K562 (cell line): ENCODE measurements around the gene MEX3D. TPM values are rescaled to one million over a fixed set of nuclear protein-coding genes. Genes with fewer than 3 reads are reported as not detected.
A peak's percentile ranks its signal among the peaks of the same experiment; 100 is the strongest.

Experiments
- BHLHE40 ChIP-seq: IDR thresholded peaks from 2 replicates; pipeline ENCODE4 v1.6.1; 2011; ENCODE audit warnings: low read length, improper control_type of control experiment
- BRD4 ChIP-seq: fragments of 200-600 bp; sonication (generic); IDR thresholded peaks from 2 replicates; pipeline ENCODE4 v1.6.1; 2017; ENCODE audit warnings: inconsistent platforms
- ETV1 ChIP-seq: fragments of 450-650 bp; conservative IDR thresholded peaks from 2 replicates; pipeline ENCODE4 v1.6.1; 2016; ENCODE audit warnings: missing genetic modification characterization, control low read depth, low read depth, missing compliant biosample characterization
- ETV5 ChIP-seq: sonication (generic); formaldehyde crosslinking; IDR thresholded peaks from 2 replicates; pipeline ENCODE4 v1.4.0; 2020; ENCODE audit warnings: low read depth, mild to moderate bottlenecking, missing genetic modification reagents
- IRF2 ChIP-seq: sonication (generic); formaldehyde crosslinking; IDR thresholded peaks from 2 replicates; pipeline ENCODE4 v1.8.1; 2022; ENCODE audit warnings: mild to moderate bottlenecking, missing genetic modification reagents
- NR2C1 ChIP-seq, 2 experiments: fragments of 450-650 bp; IDR thresholded peaks; 2 replicates each; pipeline ENCODE4 v1.6.1; 2017; ENCODE audit warnings: mild to moderate bottlenecking in 2 of 2, antibody characterized with exemption in 1 of 2, inconsistent platforms in 1 of 2, missing compliant biosample characterization in 1 of 2, missing genetic modification characterization in 1 of 2
- NR4A1 ChIP-seq, 2 experiments: fragments of 250-450 bp in 1 of 2; fragments of 450-650 bp in 1 of 2; sonication (Bioruptor Pico) in 1 of 2; IDR thresholded peaks; 2 replicates each; pipeline versions ENCODE4 v1.4.0 to v1.6.1; 2016 to 2020; ENCODE audit warnings: mild to moderate bottlenecking in 2 of 2, missing compliant biosample characterization in 1 of 2, missing genetic modification characterization in 1 of 2, moderate library complexity in 1 of 2
- NRF1 ChIP-seq, 2 experiments: fragments of 450-650 bp; IDR thresholded peaks in 1 of 2; conservative IDR thresholded peaks in 1 of 2; 2 replicates each; pipeline ENCODE4 v1.6.1; 2014; ENCODE audit warnings: mild to moderate bottlenecking in 2 of 2
- POLR2AphosphoS2 ChIP-seq: IDR thresholded peaks from 2 replicates; pipeline ENCODE4 v1.6.1; 2012; ENCODE audit warnings: low read length, improper control_type of control experiment
- PRMT5 ChIP-seq: sonication (generic); formaldehyde crosslinking; IDR thresholded peaks from 2 replicates; pipeline ENCODE4 v1.5.0; 2020; ENCODE audit warnings: missing genetic modification reagents
- RBM22 ChIP-seq: fragments of 200-400 bp; formaldehyde crosslinking; IDR thresholded peaks from 2 replicates; pipeline ENCODE4 v1.6.1; 2018; ENCODE audit warnings: low read length, low read depth; ENCODE audit not compliant: poor library complexity, severe bottlenecking
- SAFB ChIP-seq: fragments of 200-400 bp; formaldehyde crosslinking; IDR thresholded peaks from 2 replicates; pipeline ENCODE4 v1.6.1; 2017; ENCODE audit warnings: low read depth, low read length, borderline replicate concordance
- SLC30A9 ChIP-seq: fragments of 250-450 bp; sonication (Bioruptor Pico); IDR thresholded peaks from 2 replicates; pipeline ENCODE4 v1.8.0; 2022; ENCODE audit warnings: mild to moderate bottlenecking, moderate library complexity
- SREBF1 ChIP-seq: fragments of 150-350 bp; IDR thresholded peaks from 2 replicates; pipeline ENCODE4 v1.6.1; 2014; ENCODE audit warnings: antibody characterized with exemption, low read depth, low read length, borderline replicate concordance
- TSC22D4 ChIP-seq: fragments of 450-650 bp; IDR thresholded peaks from 2 replicates; pipeline ENCODE4 v1.6.1; 2016; ENCODE audit warnings: missing genetic modification characterization, missing biosample characterization, control low read depth
- ZNF354B ChIP-seq: fragments of 250-450 bp; sonication (Bioruptor Pico); IDR thresholded peaks from 2 replicates; pipeline ENCODE4 v1.4.0; 2020
- ZNF436 ChIP-seq: fragments of 250-450, 450-650 bp; sonication (Bioruptor Pico); formaldehyde crosslinking; IDR thresholded peaks from 2 replicates; pipeline ENCODE4 v1.7.0; 2020; ENCODE audit warnings: mild to moderate bottlenecking
- polyA plus RNA-seq, 8 experiments: library from polyadenylated mRNA; depleted of rRNA in 4 of 8; stranded (reverse) in 5 of 8; unstranded in 3 of 8; fragments of >200 nt; fragmentation: Nextera tagmentation in 2 of 8; fragmentation: Illumina TruSeq in 1 of 8; extraction: Ambion mirVana in 2 of 8; extraction: Trizol in 1 of 8; gene quantifications; 2 replicates each; pipeline versions ENCODE4 v1.2.1 to v1.2.3, GENCODE V29; 2011 to 2014; ENCODE audit warnings: inconsistent platforms in 1 of 8, missing spikeins in 1 of 8
- total RNA-seq, 7 experiments: library from RNA; depleted of rRNA in 6 of 7; stranded (reverse); fragments of >200 nt in 6 of 7; fragmentation: Illumina TruSeq in 2 of 7; extraction: Trizol in 2 of 7; gene quantifications; 2 replicates each; pipeline versions ENCODE4 v1.2.1 to v1.2.3, GENCODE V29; 2011 to 2021; ENCODE audit warnings: low replicate concordance in 1 of 7
- TF ChIP-seq, protein P1 (sequence below): fragments of 150-350 bp; IDR thresholded peaks from 2 replicates; pipeline ENCODE4 v1.6.1; 2014; ENCODE audit warnings: low read depth, mild to moderate bottlenecking, low read length, borderline replicate concordance
- TF ChIP-seq, protein P2 (sequence below), 2 experiments: fragments of 450-650 bp; conservative IDR thresholded peaks; 2 replicates each; pipeline ENCODE4 v1.6.1; 2017; ENCODE audit warnings: mild to moderate bottlenecking in 2 of 2, moderate library complexity in 2 of 2
- TF ChIP-seq, protein P3 (sequence below): fragments of 250-450 bp; sonication (Bioruptor Pico); IDR thresholded peaks from 2 replicates; pipeline ENCODE4 v1.4.0; 2020; ENCODE audit warnings: mild to moderate bottlenecking

MEX3D gene
- total and polyA plus RNA-seq, 9 of the 15 experiments (the other 6 are each of a cell fraction or from before 2014, with no cell fraction given), result 1.7 to 39.3 (median 5.7) TPM

DNA sequence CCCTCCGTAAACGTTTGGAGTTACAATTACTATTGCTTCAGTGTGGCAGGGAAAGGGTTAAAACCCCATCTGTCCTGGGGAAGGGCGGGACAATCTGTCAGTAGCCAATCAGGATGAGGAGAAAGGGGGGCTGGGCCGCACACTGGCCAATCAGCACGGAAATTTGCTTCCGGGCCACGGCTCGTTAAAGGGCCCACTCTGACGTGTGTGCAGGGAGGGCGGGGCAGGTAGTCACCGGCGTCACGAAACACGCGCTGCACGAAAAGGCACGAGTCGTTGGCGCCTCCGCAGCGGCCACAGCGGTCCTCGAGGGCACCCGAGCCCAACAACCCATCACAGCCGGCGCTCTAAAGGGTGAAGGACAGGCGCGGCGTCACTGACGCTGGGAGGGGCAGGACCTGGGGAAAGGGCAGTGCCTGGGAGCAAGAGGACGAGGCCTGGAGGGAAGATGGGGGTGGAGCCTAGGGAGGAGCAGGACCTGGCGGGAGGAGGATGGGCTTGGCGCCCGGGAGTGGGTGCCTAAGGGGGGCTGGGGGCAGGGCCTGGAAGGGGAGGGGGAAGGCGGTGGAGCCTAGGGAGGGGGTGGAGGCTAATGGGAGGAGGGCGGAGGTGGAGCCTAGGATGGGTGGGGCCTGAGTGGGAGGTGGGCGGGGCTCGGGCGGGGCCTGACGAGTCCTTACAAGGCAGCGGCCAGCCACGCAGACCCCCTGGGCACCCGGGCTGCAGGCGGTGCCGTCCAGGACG lies 60.2 kb downstream of the MEX3D start (continued):
- TF ChIP-seq, protein P1, sequence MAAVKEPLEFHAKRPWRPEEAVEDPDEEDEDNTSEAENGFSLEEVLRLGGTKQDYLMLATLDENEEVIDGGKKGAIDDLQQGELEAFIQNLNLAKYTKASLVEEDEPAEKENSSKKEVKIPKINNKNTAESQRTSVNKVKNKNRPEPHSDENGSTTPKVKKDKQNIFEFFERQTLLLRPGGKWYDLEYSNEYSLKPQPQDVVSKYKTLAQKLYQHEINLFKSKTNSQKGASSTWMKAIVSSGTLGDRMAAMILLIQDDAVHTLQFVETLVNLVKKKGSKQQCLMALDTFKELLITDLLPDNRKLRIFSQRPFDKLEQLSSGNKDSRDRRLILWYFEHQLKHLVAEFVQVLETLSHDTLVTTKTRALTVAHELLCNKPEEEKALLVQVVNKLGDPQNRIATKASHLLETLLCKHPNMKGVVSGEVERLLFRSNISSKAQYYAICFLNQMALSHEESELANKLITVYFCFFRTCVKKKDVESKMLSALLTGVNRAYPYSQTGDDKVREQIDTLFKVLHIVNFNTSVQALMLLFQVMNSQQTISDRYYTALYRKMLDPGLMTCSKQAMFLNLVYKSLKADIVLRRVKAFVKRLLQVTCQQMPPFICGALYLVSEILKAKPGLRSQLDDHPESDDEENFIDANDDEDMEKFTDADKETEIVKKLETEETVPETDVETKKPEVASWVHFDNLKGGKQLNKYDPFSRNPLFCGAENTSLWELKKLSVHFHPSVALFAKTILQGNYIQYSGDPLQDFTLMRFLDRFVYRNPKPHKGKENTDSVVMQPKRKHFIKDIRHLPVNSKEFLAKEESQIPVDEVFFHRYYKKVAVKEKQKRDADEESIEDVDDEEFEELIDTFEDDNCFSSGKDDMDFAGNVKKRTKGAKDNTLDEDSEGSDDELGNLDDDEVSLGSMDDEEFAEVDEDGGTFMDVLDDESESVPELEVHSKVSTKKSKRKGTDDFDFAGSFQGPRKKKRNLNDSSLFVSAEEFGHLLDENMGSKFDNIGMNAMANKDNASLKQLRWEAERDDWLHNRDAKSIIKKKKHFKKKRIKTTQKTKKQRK, result 0 out of 2 replicates have a peak, but pooled peaks have one; percentile 35
- no peak for TF ChIP-seq SAFB
- no peak for TF ChIP-seq IRF2 (CRISPR knock-in tag)
- TF ChIP-seq ETV1 (tag), result 0 out of 2 replicates have a peak, but pooled peaks have one; percentile 27
- TF ChIP-seq BRD4, result no peak
- peak; percentile 76 for TF ChIP-seq POLR2AphosphoS2
- TF ChIP-seq, protein P2, sequence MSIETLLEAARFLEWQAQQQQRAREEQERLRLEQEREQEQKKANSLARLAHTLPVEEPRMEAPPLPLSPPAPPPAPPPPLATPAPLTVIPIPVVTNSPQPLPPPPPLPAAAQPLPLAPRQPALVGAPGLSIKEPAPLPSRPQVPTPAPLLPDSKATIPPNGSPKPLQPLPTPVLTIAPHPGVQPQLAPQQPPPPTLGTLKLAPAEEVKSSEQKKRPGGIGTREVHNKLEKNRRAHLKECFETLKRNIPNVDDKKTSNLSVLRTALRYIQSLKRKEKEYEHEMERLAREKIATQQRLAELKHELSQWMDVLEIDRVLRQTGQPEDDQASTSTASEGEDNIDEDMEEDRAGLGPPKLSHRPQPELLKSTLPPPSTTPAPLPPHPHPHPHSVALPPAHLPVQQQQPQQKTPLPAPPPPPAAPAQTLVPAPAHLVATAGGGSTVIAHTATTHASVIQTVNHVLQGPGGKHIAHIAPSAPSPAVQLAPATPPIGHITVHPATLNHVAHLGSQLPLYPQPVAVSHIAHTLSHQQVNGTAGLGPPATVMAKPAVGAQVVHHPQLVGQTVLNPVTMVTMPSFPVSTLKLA (conservative IDR thresholded peaks at IDR 0.05), result peak; percentile 93 to 96
- no peak for TF ChIP-seq RBM22
- TF ChIP-seq PRMT5 (CRISPR knock-in tag), result no peak
- TF ChIP-seq SLC30A9 (CRISPR knock-in tag), result no peak
- TF ChIP-seq NRF1 (conservative IDR thresholded peaks at IDR 0.05 in 1 of 2, IDR thresholded peaks at IDR 0.05 in 1 of 2), result peak; percentile 52 to 71
- TF ChIP-seq, protein P3, sequence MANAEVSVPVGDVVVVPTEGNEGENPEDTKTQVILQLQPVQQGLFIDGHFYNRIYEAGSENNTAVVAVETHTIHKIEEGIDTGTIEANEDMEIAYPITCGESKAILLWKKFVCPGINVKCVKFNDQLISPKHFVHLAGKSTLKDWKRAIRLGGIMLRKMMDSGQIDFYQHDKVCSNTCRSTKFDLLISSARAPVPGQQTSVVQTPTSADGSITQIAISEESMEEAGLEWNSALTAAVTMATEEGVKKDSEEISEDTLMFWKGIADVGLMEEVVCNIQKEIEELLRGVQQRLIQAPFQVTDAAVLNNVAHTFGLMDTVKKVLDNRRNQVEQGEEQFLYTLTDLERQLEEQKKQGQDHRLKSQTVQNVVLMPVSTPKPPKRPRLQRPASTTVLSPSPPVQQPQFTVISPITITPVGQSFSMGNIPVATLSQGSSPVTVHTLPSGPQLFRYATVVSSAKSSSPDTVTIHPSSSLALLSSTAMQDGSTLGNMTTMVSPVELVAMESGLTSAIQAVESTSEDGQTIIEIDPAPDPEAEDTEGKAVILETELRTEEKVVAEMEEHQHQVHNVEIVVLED (CRISPR knock-in tag), result peak; percentile 57
- peak; percentile 80 for TF ChIP-seq BHLHE40
- no peak for TF ChIP-seq NR4A1 (CRISPR knock-in tag; IDR thresholded peaks at IDR 0.05)
- TF ChIP-seq NR4A1 (tag; IDR thresholded peaks at IDR 0.05), result no peak
- TF ChIP-seq ZNF354B, result no peak
- no peak for TF ChIP-seq TSC22D4 (tag)
- 0 out of 2 replicates have a peak, but pooled peaks have one; percentile 47 for TF ChIP-seq ETV5
- no peak for TF ChIP-seq NR2C1 (IDR thresholded peaks at IDR 0.05)
- no peak for TF ChIP-seq NR2C1 (tag; IDR thresholded peaks at IDR 0.05)
- TF ChIP-seq SREBF1, result no peak
- no peak for TF ChIP-seq ZNF436
